BLaER1 (cell line): ENCODE data around the gene GRIP2.
A peak's percentile ranks its signal among the peaks of the same experiment; 100 is the strongest.

Experiments
- H3K27ac ChIP-seq: shearing (Covaris generic); formaldehyde crosslinking; 2 replicates; pipeline ENCODE4 v1.8.1; 2022
- H3K27me3 ChIP-seq: shearing (Covaris generic); formaldehyde crosslinking; 2 replicates; pipeline ENCODE4 v1.8.1; 2022
- H3K36me3 ChIP-seq: shearing (Covaris generic); formaldehyde crosslinking; 2 replicates; pipeline ENCODE4 v1.8.1; 2022
- H3K4me1 ChIP-seq: shearing (Covaris generic); formaldehyde crosslinking; 2 replicates; pipeline ENCODE4 v1.8.1; 2022
- H3K4me2 ChIP-seq: shearing (Covaris generic); formaldehyde crosslinking; 2 replicates; pipeline ENCODE4 v1.8.1; 2022
- H3K4me3 ChIP-seq: shearing (Covaris generic); formaldehyde crosslinking; 2 replicates; pipeline ENCODE4 v1.8.1; 2022
- H3K9ac ChIP-seq: shearing (Covaris generic); formaldehyde crosslinking; 2 replicates; pipeline ENCODE4 v1.8.1; 2022
- H3K9me3 ChIP-seq: shearing (Covaris generic); formaldehyde crosslinking; 2 replicates; pipeline ENCODE4 v1.8.1; 2022
- H4K20me1 ChIP-seq: shearing (Covaris generic); formaldehyde crosslinking; 2 replicates; pipeline ENCODE4 v1.8.1; 2022
- Cebpa-rat ChIP-seq: shearing (Covaris generic); IDR thresholded peaks from 2 replicates; pipeline ENCODE4 v1.8.1; 2022

GRIP2 gene

DNA sequence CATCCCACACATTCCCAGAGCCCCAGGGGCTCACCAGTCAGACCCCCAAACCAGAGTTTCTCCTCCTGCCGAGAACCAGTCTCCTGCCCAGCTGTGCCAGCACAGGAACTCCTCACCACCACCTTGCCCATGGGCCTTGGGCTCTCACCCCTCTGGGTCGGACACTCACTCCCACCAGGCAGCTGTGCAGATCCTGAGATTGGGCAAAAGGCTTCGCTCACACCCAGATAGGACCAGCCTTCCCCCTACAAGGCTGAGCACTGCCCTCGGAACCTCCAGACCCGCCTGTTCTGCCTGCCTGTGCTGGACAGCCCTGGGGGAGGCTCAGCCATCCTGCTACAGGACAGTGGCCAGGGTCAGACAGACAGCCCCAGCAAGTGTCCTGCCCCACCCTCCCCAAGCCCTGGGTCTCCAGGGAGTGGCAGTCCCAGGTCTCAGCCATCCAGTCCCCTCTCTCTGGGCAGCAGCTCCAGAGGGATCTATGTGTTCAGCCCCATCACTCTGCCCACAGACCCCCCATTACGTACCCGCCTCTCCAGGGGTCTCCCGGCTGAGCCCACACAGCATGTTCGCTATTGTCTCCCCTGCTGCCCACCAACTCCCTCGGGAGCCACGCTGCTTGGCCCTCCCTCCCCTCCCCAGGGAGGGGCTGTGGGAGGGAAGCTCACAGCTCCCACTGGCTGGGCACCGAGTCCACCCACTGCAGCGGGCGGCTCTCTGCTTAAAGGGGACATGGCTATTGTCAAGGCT, at the start of gene GRIP2:
TSS of gene GRIP2 (minus strand) at position 601 of the 750 bp plus-strand sequence. CDS start at position 567, 34 bp downstream.
- Histone ChIP-seq H3K4me2 (peak within 1 kb of the TSS; percentile 17; the same call in 1 of the 2 replicates), H3K9me3 (no peaks in the 10 kb centered on the region), H3K36me3 (no peaks in the 10 kb centered on the region), H3K4me1 (peaks cover 6% of the 10 kb centered on the region; the same call in 1 of the 2 replicates), H3K9ac (no peak within 1 kb of the TSS), H3K27ac (no peak within 1 kb of the TSS), H4K20me1 (no peaks in the 10 kb centered on the region), H3K27me3 (no peaks in the 10 kb centered on the region), H3K4me3 (no peak within 1 kb of the TSS)
- no peak for TF ChIP-seq Cebpa-rat

DNA sequence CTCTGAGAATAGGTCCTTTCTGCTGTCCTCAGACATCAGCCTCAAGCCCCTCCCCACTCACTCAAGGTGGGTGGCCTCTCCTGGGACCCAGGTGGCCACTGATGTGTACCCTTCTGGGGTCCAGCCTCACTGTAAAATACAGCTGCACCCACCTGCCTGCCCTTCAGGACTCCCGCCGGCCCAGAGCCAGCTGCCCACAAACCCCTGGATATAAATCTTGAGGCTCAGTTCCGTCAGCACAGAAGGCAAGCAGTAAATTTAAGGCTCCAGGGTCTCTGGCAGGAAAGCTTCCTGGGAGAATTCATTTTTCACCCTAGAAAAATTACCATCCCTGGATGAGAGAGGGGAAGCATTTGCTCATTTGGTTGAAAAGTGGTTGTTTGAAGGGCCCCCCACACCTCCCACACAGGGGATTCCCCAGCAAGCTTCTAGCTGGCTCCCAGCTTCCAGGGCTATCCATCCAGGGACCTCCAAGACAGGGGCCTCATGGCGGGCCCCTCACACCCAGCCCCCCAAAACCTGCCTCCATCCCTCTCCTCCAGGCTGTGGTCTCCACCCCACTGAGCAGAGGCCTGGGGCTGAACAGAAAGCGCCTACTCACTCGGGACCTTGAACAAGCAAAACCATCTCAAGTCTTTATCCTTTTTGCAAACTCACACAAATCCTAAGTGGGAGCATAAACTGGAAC, 48.4 kb upstream of the GRIP2 start:
- no peak overlapping the region for H3K4me3 ChIP-seq
- no peaks in the 10 kb centered on the region for H4K20me1 ChIP-seq
- no peaks in the 10 kb centered on the region for H3K4me1 ChIP-seq
- no peaks in the 10 kb centered on the region for H3K9me3 ChIP-seq
- H3K27ac ChIP-seq: no peak overlapping the region
- H3K36me3 ChIP-seq: no peaks in the 10 kb centered on the region
- no peak overlapping the region for H3K9ac ChIP-seq
- TF ChIP-seq Cebpa-rat: no peak
- no peak overlapping the region for H3K4me2 ChIP-seq
- no peaks in the 10 kb centered on the region for H3K27me3 ChIP-seq

DNA sequence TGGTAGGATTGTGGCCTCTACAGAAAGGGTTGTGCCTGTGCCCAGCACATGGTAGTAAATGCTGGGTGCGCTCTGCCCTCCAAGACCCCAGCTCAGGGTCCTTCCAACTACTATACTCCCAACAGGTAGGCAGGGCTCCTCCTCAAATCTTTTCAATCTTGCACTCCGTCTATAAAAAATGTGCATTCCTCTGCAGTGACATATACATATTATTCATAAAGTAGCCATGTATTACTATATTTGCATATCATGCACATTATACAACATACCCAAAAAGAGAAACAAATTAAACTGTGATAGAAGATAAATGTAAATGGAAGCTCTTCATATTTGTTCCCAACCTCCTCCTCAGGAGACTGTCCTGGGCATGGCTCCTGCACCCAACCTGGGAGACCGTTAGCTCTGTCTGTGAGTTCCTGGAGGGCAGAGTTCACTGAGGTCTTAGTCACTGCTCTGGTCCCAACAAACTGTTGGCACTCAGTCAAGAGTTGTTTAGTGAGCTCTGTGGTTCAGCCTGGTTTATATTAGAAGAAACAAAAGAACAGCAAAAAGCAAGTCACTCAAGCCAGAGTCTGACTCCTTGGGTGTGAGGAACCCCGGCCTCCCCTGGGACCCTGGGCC, 47.7 kb upstream of the GRIP2 start:
- no peaks in the 10 kb centered on the region for H3K36me3 ChIP-seq
- no peak overlapping the region for H3K9ac ChIP-seq
- no peak overlapping the region for H3K4me3 ChIP-seq
- TF ChIP-seq Cebpa-rat: no peak
- H3K27ac ChIP-seq: no peak overlapping the region
- H3K4me2 ChIP-seq: no peak overlapping the region
- H3K4me1 ChIP-seq: no peaks in the 10 kb centered on the region
- no peaks in the 10 kb centered on the region for H4K20me1 ChIP-seq
- no peaks in the 10 kb centered on the region for H3K27me3 ChIP-seq
- H3K9me3 ChIP-seq: no peaks in the 10 kb centered on the region

DNA sequence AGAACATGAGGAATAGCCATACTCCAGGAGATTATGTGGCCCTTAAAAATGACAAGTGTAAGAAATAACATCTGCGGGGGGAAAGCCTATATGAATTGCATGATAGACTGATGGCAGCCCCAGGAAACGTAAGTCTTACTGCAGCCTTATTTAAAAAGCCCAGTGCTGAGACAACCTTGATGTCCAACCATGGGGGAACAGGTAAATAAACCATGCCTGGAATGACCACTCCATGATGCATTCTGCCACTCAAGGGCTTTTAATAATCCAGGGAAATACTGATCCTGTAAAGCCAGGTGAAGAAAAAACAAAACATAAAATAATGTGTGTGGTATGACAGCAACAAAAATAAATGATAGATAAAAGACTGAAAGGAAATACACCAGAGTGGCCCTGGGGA, 46.5 kb upstream of the GRIP2 start:
- no peak overlapping the region for H3K4me3 ChIP-seq
- H3K27ac ChIP-seq: no peak overlapping the region
- H4K20me1 ChIP-seq: no peaks in the 10 kb centered on the region
- H3K9ac ChIP-seq: no peak overlapping the region
- no peaks in the 10 kb centered on the region for H3K4me1 ChIP-seq
- H3K27me3 ChIP-seq: no peaks in the 10 kb centered on the region
- H3K36me3 ChIP-seq: no peaks in the 10 kb centered on the region
- no peak overlapping the region for H3K4me2 ChIP-seq
- no peak for TF ChIP-seq Cebpa-rat
- no peaks in the 10 kb centered on the region for H3K9me3 ChIP-seq

DNA sequence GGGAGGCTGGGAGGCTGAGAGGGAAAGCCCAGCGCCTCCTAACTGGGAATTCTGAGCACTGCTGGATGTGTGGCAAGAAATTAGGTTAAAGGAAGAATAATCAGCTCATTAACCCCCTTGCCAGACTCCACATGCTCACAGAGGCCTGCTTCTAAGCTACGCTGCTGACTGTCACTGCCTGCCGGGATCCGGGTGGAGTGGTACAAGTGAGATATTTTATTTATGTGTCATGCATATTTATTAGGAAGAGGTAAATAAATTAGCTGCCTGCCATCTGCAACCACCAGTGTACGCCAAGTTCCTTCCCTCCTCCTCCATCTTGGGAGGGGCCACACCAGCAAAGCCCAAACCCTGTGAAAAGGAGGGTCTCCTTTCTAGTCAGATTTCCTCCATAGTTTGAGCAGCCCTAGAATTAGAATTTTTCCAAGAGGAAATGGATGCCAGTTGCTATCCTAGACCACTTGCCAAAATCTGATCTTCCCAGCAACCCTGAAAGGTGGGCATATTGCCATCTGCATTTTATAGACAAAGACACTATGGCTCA, 43.5 kb upstream of the GRIP2 start:
- TF ChIP-seq Cebpa-rat: no peak
- H3K9me3 ChIP-seq: no peaks in the 10 kb centered on the region
- no peaks in the 10 kb centered on the region for H3K4me1 ChIP-seq
- H3K4me2 ChIP-seq: no peak overlapping the region
- H3K36me3 ChIP-seq: no peaks in the 10 kb centered on the region
- H3K27me3 ChIP-seq: no peaks in the 10 kb centered on the region
- no peaks in the 10 kb centered on the region; the same call in 1 of the 2 replicates for H4K20me1 ChIP-seq
- no peak overlapping the region for H3K27ac ChIP-seq
- no peak overlapping the region for H3K9ac ChIP-seq
- H3K4me3 ChIP-seq: no peak overlapping the region

DNA sequence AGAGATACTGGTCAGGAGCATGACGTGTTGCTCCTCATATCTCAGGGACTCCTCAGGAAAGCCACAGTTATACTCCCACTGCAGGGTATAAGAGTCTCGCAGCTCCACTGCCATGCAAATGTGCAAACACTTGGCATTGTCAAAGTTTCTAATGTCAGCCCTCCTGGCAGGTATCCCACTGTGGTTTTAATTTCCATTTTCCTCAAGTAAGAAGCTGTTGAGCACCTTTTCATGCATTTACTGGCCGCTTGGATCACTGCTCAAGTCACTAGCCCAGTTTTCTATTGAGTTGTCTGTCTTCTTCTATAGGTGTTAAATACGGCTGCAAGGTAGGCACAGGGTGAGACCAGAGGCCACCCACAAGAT, 41.9 kb upstream of the GRIP2 start:
- no peaks in the 10 kb centered on the region for H3K36me3 ChIP-seq
- H3K27ac ChIP-seq: no peak overlapping the region
- no peak overlapping the region for H3K9ac ChIP-seq
- no peaks in the 10 kb centered on the region; the same call in 1 of the 2 replicates for H4K20me1 ChIP-seq
- no peak for TF ChIP-seq Cebpa-rat
- H3K27me3 ChIP-seq: no peaks in the 10 kb centered on the region
- no peak overlapping the region for H3K4me2 ChIP-seq
- H3K4me3 ChIP-seq: no peak overlapping the region
- H3K9me3 ChIP-seq: no peaks in the 10 kb centered on the region
- H3K4me1 ChIP-seq: no peaks in the 10 kb centered on the region

DNA sequence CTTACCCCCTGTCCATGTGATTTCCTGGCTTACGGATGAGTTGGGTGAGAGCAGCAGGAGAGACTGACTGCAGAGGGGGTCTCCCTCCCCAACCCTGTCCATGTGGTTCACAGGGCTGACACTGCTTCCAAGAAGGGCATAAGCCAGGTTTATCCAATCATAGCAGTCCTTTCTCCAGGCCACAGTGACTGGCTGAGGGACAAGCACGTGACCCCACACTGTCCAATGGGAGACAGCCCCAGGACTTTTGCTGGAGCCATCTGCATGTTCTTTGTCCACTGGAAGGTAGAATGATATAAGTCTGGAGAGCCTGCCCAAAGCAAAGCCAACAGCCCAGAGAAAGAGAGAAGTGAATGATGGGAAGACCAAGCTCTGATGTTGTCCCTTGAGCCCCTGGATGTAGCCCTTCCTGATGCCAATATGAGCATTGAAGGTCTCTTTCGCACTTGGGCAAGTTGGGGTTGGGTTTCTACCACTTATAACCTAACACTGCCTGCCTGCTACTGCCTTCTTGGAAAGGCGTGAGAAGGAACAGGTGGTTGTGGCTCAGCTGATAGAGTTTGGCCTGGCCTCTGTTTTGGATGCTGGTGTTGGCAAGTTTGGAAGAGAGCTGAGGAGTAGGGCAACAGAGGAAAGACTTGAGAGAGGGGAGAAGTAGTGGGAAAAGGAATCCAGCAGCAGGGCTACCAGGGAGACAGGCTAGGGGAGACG, 41.3 kb upstream of the GRIP2 start:
- Histone ChIP-seq H3K4me3 (no peak overlapping the region), H3K27me3 (no peaks in the 10 kb centered on the region), H3K36me3 (no peaks in the 10 kb centered on the region), H3K27ac (no peak overlapping the region), H3K4me2 (no peak overlapping the region), H3K9ac (no peak overlapping the region), H3K9me3 (no peaks in the 10 kb centered on the region), H4K20me1 (no peaks in the 10 kb centered on the region; the same call in 1 of the 2 replicates), H3K4me1 (no peaks in the 10 kb centered on the region)
- TF ChIP-seq Cebpa-rat: no peak

DNA sequence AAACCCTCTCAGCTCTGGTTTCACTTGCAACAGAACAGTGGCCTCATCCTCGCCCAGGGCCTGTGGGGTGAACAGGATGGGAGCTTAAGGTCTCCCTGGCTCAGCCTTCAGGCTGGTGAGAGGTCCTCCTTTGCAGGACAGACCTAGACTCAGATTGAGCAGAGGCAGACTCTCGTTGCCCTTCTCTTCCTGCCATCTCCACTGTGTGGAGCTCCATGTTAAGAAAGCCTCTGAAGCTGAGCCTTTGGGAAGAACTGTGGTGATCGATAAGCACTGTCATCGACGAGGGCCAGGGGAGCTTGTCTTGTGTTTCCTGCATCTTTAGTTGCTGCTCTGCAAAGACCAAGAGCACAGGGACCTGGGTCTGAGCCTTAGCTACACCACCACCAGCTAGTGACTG, 37.8 kb upstream of the GRIP2 start:
- H3K27ac ChIP-seq: no peak overlapping the region
- no peaks in the 10 kb centered on the region; the same call in 1 of the 2 replicates for H4K20me1 ChIP-seq
- H3K4me2 ChIP-seq: no peak overlapping the region
- TF ChIP-seq Cebpa-rat: no peak
- H3K4me3 ChIP-seq: no peak overlapping the region
- H3K4me1 ChIP-seq: no peaks in the 10 kb centered on the region
- H3K27me3 ChIP-seq: no peaks in the 10 kb centered on the region
- H3K36me3 ChIP-seq: no peaks in the 10 kb centered on the region
- no peak overlapping the region for H3K9ac ChIP-seq
- H3K9me3 ChIP-seq: no peaks in the 10 kb centered on the region

DNA sequence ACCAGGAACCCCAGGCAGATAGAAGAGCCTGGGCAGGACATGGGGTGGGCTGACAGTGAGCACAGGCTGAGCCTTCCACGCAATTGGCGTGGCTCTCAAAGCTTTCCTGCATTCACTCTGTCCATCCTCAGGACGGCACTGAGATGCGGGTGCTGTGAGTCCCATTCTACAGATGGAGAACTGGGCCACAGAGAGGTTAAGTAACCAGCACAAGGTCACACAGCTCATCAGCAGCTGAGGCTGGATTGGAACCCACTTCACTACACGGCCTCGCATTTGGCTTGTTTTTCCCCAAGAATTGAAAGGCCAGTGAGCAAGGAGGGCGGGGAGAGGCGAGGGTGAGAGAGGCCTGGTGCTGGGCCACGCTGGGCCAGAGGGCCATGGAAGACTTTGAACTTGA, 36.0 kb upstream of the GRIP2 start:
- no peak overlapping the region for H3K4me3 ChIP-seq
- TF ChIP-seq Cebpa-rat: no peak
- no peaks in the 10 kb centered on the region for H3K36me3 ChIP-seq
- 0 out of 2 replicates have a peak, but pooled peaks cover under 1% of the 10 kb centered on the region for H3K4me1 ChIP-seq
- no peaks in the 10 kb centered on the region for H3K27me3 ChIP-seq
- no peaks in the 10 kb centered on the region for H3K9me3 ChIP-seq
- no peak overlapping the region for H3K27ac ChIP-seq
- no peaks in the 10 kb centered on the region; the same call in 1 of the 2 replicates for H4K20me1 ChIP-seq
- no peak overlapping the region for H3K4me2 ChIP-seq
- no peak overlapping the region for H3K9ac ChIP-seq
